IMR-90 (cell line): Measurements from ENCODE around the gene ITGB4. TPM values are rescaled to one million over a fixed set of nuclear protein-coding genes. Genes with fewer than 3 reads are reported as not detected.

Source experiments
- ATAC-seq: fragments of 200-7000 bp; cut with Tn5 transposase; 2 replicates; pipeline ENCODE4 v1.9.1; 2020; ENCODE audit warnings: low read depth, mild to moderate bottlenecking, moderate library complexity
- BruUV-seq: library from RNA; stranded (reverse); fragments of 400-500 nt; replicated peaks from 2 replicates; lab custom pipeline; 2021; lab: Mats Ljungman, UMichigan
- CTCF ChIA-PET: fragments of 300-600 bp; formaldehyde crosslinking; extraction: SDS; loops from one replicate; lab custom pipeline; 2021; ENCODE audit warnings: antibody characterized with exemption; lab: Yijun Ruan, JAX
- POLR2A ChIA-PET: fragments of 300-600 bp; sonication (Branson Sonifier 250); formaldehyde crosslinking; loops from one replicate; lab custom pipeline; 2022; ENCODE audit warnings: antibody characterized with exemption; ENCODE audit not compliant: unreplicated experiment; lab: Charles Lee
- DNase-seq: peaks from one replicate; pipeline ENCODE4 v3.0.0; 2013
- H2AFZ ChIP-seq: replicated peaks from 2 replicates; pipeline ENCODE3; 2013; ENCODE audit warnings: low read length, mild to moderate bottlenecking; ENCODE audit not compliant: poor library complexity
- H2AK5ac ChIP-seq: 2 replicates; pipeline ENCODE4 v1.6.1; 2013; ENCODE audit warnings: low read depth, low read length, inconsistent platforms
- H2AK9ac ChIP-seq: replicated peaks from 2 replicates; pipeline ENCODE3; 2013; ENCODE audit warnings: mild to moderate bottlenecking, low read depth, low read length, moderate library complexity; ENCODE audit not compliant: poor library complexity
- H2BK120ac ChIP-seq: 2 replicates; pipeline ENCODE4 v1.6.1; 2013; ENCODE audit warnings: low read depth, low read length, inconsistent platforms
- H2BK15ac ChIP-seq: 3 replicates; pipeline ENCODE4 v1.6.1; 2013; ENCODE audit warnings: low read depth, low read length, inconsistent platforms
- H2BK20ac ChIP-seq: 2 replicates; pipeline ENCODE4 v1.6.1; 2013; ENCODE audit warnings: low read depth, mild to moderate bottlenecking, inconsistent platforms, low read length, moderate library complexity
- H2BK5ac ChIP-seq: 2 replicates; pipeline ENCODE4 v1.6.1; 2013; ENCODE audit warnings: mild to moderate bottlenecking, low read depth, low read length, inconsistent platforms; ENCODE audit not compliant: poor library complexity, severe bottlenecking
- H3K14ac ChIP-seq: replicated peaks from 2 replicates; pipeline ENCODE4 v1.6.1; 2013; ENCODE audit warnings: low read depth, low read length, inconsistent platforms
- H3K18ac ChIP-seq: 2 replicates; pipeline ENCODE4 v1.6.1; 2013; ENCODE audit warnings: low read depth, low read length, control low read depth
- H3K23ac ChIP-seq: 2 replicates; pipeline ENCODE4 v1.6.1; 2013; ENCODE audit warnings: low read depth, low read length, inconsistent platforms
- H3K27ac ChIP-seq: 2 replicates; pipeline ENCODE4 v1.5.1; 2013; ENCODE audit warnings: mild to moderate bottlenecking, control low read depth, low read length; ENCODE audit not compliant: insufficient read depth
- H3K27me3 ChIP-seq: 2 replicates; pipeline ENCODE4 v1.6.1; 2013; ENCODE audit warnings: low read length; ENCODE audit not compliant: control insufficient read depth, insufficient read depth
- H3K36me3 ChIP-seq: 2 replicates; pipeline ENCODE4 v1.6.1; 2013; ENCODE audit warnings: low read length, mixed read lengths; ENCODE audit not compliant: control insufficient read depth, insufficient read depth
- H3K4ac ChIP-seq: 2 replicates; pipeline ENCODE4 v1.6.1; 2013; ENCODE audit warnings: low read depth, low read length, inconsistent platforms
- H3K4me1 ChIP-seq: 2 replicates; pipeline ENCODE4 v1.6.1; 2013; ENCODE audit warnings: low read length, mixed read lengths; ENCODE audit not compliant: control insufficient read depth, insufficient read depth
- H3K4me2 ChIP-seq: 2 replicates; pipeline ENCODE4 v1.6.1; 2013; ENCODE audit warnings: low read depth, mild to moderate bottlenecking, control low read depth, low read length, moderate library complexity
- H3K4me3 ChIP-seq: 2 replicates; pipeline ENCODE4 v1.5.1; 2013; ENCODE audit warnings: low read depth, mild to moderate bottlenecking, control low read depth, low read length, moderate library complexity; ENCODE audit not compliant: insufficient read depth
- H3K56ac ChIP-seq: 2 replicates; pipeline ENCODE4 v1.6.1; 2013; ENCODE audit warnings: low read length, inconsistent platforms; ENCODE audit not compliant: insufficient read depth; ENCODE audit errors: extremely low read depth
- H3K79me1 ChIP-seq, 2 experiments: 2 replicates each; pipeline ENCODE4 v1.6.1; 2013; ENCODE audit warnings: low read length in 2 of 2, inconsistent platforms in 1 of 2, low read depth in 1 of 2
- H3K9ac ChIP-seq: 2 replicates; pipeline ENCODE4 v1.6.1; 2013; ENCODE audit warnings: low read depth, low read length, control low read depth
- H3K9me1 ChIP-seq: 2 replicates; pipeline ENCODE4 v1.6.1; 2013; ENCODE audit warnings: low read length, inconsistent platforms; ENCODE audit not compliant: insufficient read depth
- H3K9me3 ChIP-seq: 2 replicates; pipeline ENCODE4 v1.6.1; 2013; ENCODE audit warnings: low read length; ENCODE audit not compliant: control insufficient read depth, insufficient read depth
- H4K20me1 ChIP-seq: 2 replicates; pipeline ENCODE4 v1.6.1; 2013; ENCODE audit warnings: low read length, inconsistent platforms; ENCODE audit not compliant: insufficient read depth
- H4K5ac ChIP-seq: 2 replicates; pipeline ENCODE4 v1.6.1; 2013; ENCODE audit warnings: mild to moderate bottlenecking, low read depth, low read length, control low read depth
- H4K8ac ChIP-seq, 2 experiments: 2 replicates each; pipeline ENCODE4 v1.6.1; 2013; ENCODE audit warnings: low read depth in 2 of 2, low read length in 2 of 2, control low read depth in 1 of 2, inconsistent platforms in 1 of 2
- H4K91ac ChIP-seq: 2 replicates; pipeline ENCODE4 v1.6.1; 2013; ENCODE audit warnings: low read depth, low read length, inconsistent platforms; ENCODE audit not compliant: insufficient read depth
- CHD1 ChIP-seq: IDR thresholded peaks from 2 replicates; pipeline ENCODE4 v1.6.1; 2012; ENCODE audit warnings: low read depth, low read length, improper control_type of control experiment
- CTCF ChIP-seq: conservative IDR thresholded peaks from 2 replicates; pipeline ENCODE4 v1.5.1; 2012; ENCODE audit warnings: mild to moderate bottlenecking, low read depth, low read length, improper control_type of control experiment
- ELK1 ChIP-seq: fragments of 150-350 bp; IDR thresholded peaks from 2 replicates; pipeline ENCODE4 v1.6.1; 2016; ENCODE audit warnings: low read depth, mild to moderate bottlenecking, low read length, moderate library complexity, borderline replicate concordance
- MXI1 ChIP-seq: IDR thresholded peaks from 2 replicates; pipeline ENCODE4 v1.6.1; 2012; ENCODE audit warnings: low read depth, mild to moderate bottlenecking, low read length, moderate library complexity, borderline replicate concordance
- RAD21 ChIP-seq: IDR thresholded peaks from 2 replicates; pipeline ENCODE4 v1.6.1; 2012; ENCODE audit warnings: low read length, improper control_type of control experiment
- RCOR1 ChIP-seq: IDR thresholded peaks from 2 replicates; pipeline ENCODE4 v1.6.1; 2012; ENCODE audit warnings: mild to moderate bottlenecking, low read length, improper control_type of control experiment; ENCODE audit not compliant: insufficient replicate concordance
- WGBS, 2 experiments: methylation state at CpG; one replicate each; pipeline versions ENCODE4 v1.1.5 to v1.1.7; 2013; ENCODE audit warnings: missing lambda C conversion rate in 2 of 2; ENCODE audit not compliant: insufficient read length in 1 of 2; ENCODE audit errors: extremely low coverage in 2 of 2; 5-methylcytosine and 5-hydroxymethylcytosine counted together
- dilution Hi-C: fragments of 300-500 bp; cut with HindIII; formaldehyde crosslinking; loops from one replicate; pipeline ENCODE4 v1.14.3; 2018; ENCODE audit warnings: low sequenced_read_pairs; ENCODE audit not compliant: unreplicated experiment
- in situ Hi-C: fragments of 300-500 bp; cut with MboI; formaldehyde crosslinking; loops from 3 replicates; pipeline ENCODE4 v1.14.3; 2019; ENCODE audit warnings: low sequenced_read_pairs, inconsistent platforms, mixed read lengths
- intact Hi-C: fragments of 100-400 bp; cut with micrococcal nuclease; formaldehyde crosslinking; loops from 2 replicates; pipeline ENCODE4 v1.10.0; 2022
- polyA plus RNA-seq, 3 experiments: library from polyadenylated mRNA; depleted of rRNA; stranded (reverse); fragments of >200 nt; gene quantifications; 2 replicates each; pipeline ENCODE4 v1.2.3, GENCODE V29; 2012; ENCODE audit warnings: low replicate concordance in 1 of 3
- total RNA-seq: library from RNA; depleted of rRNA; stranded (reverse); fragments of >200 nt; gene quantifications from 2 replicates; pipeline ENCODE4 v1.2.3, GENCODE V29; 2012

The ITGB4 gene
- total and polyA plus RNA-seq, 2 of the 4 experiments (the other 2 are of a cell fraction): under 0.01 to 0.27 TPM

- Histone ChIP-seq H3K56ac (no peak overlapping the region), H3K9ac (0 out of 2 replicates have a peak overlapping the region, but pooled peaks have one; percentile 74), H3K36me3 (no peaks in the 10 kb centered on the region), H2BK5ac (no peak overlapping the region), H3K4me1 (peaks cover 6% of the 10 kb centered on the region), H2AK5ac (peak overlapping the region; percentile 39; the same call in 1 of the 2 replicates), H3K79me1 (no peaks in the 10 kb centered on the region), H3K4me3 (peak overlapping the region; percentile 56), H3K14ac (peak overlapping the region; percentile 51; the same call in 1 of the 2 replicates), H4K8ac (peak overlapping the region; percentile 70 to 95; a peak in 3 of 4 replicates), H3K23ac (no peak overlapping the region), H3K27ac (no peak overlapping the region), H2AK9ac (peak overlapping the region; percentile 85), H3K9me3 (no peaks in the 10 kb centered on the region), H3K27me3 (no peaks in the 10 kb centered on the region; the same call in 1 of the 2 replicates), H2BK20ac (no peak overlapping the region), H3K4me2 (peak overlapping the region; percentile 88), H4K91ac (no peak overlapping the region), H2AFZ (peak overlapping the region; percentile 98), H3K9me1 (0 out of 2 replicates have a peak, but pooled peaks cover 3% of the 10 kb centered on the region), H4K20me1 (no peaks in the 10 kb centered on the region), H3K4ac (peak overlapping the region; percentile 61; the same call in 1 of the 2 replicates), H2BK120ac (peak overlapping the region; percentile 54; the same call in 1 of the 2 replicates), H3K18ac (no peak overlapping the region), H4K5ac (peak overlapping the region; percentile 83), H2BK15ac (no peak overlapping the region)
- POLR2A ChIA-PET: interaction anchor here (0.8 to 1.0 kb wide), 2 partner anchors 13 to 20 kb away, joined by 3 read pairs; no protein-coding TSS in a partner anchor
- ATAC-seq: no peak
- dilution Hi-C loops (no loop called here), intact Hi-C loops (no loop called here), in situ Hi-C loops (no loop called here)
- CTCF ChIA-PET: interaction anchor here (0.6 to 1.9 kb wide), 16 partner anchors 9 to 341 kb away, joined by 3 to 16 read pairs (median 4); partner anchors contain the start of genes GALK1, RECQL5, SMIM5 and WBP2
- no peak for DNase-seq
- TF ChIP-seq RAD21 (no peak), MXI1 (no peak), CHD1 (no peak), CTCF (no peak), ELK1 (no peak), RCOR1 (no peak)
- WGBS, 2 experiments: 32% methylated on average over 3 of the region's 19 CpGs; no CpG with 5 or more reads in 1 of the 2 experiments
- BruUV-seq: no TSS peak
Measured at GRCh38 chr17:75752802-75753513, 31.7 kb downstream of the ITGB4 start.
